ENCODE measurements around the gene ITPKA.

The ITPKA gene

GRCh38 chr15:41492597-41493204, 973 bp upstream of the ITPKA start:
- Histone ChIP-seq H3K27me3 (ENCODE audit: control insufficient read depth, insufficient read depth, low read length) (peaks cover 70% of the 10 kb centered on the region), H3K4me1 (ENCODE audit: control insufficient read depth, insufficient read depth, low read length) (peaks cover 4% of the 10 kb centered on the region), H3K9ac (ENCODE audit: low read depth, low read length) (no peak overlapping the region), H3K9me3 (ENCODE audit: control insufficient read depth, insufficient read depth, low read length) (no peaks in the 10 kb centered on the region), H3K4me3 (ENCODE audit: low read depth, low read length) (peak overlapping the region; percentile 71), H3K36me3 (ENCODE audit: control insufficient read depth, insufficient read depth, low read length) (no peaks in the 10 kb centered on the region)

DNA sequence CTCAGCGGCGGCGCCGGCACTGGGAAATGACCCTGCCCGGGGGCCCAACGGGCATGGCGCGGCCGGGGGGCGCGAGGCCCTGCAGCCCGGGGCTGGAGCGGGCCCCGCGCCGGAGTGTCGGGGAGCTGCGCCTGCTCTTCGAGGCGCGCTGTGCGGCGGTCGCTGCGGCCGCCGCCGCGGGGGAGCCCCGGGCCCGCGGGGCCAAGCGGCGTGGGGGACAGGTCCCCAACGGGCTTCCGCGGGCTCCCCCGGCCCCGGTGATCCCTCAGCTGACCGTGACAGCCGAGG, 172 bp downstream of the ITPKA start:
- no peaks in the 10 kb centered on the region for H3K36me3 ChIP-seq (ENCODE audit: control insufficient read depth, insufficient read depth, low read length)
- H3K4me1 ChIP-seq (ENCODE audit: control insufficient read depth, insufficient read depth, low read length): peaks cover 4% of the 10 kb centered on the region
- H3K4me3 ChIP-seq (ENCODE audit: low read depth, low read length): peak overlapping the region; percentile 49
- no peaks in the 10 kb centered on the region for H3K9me3 ChIP-seq (ENCODE audit: control insufficient read depth, insufficient read depth, low read length)
- no peak overlapping the region for H3K9ac ChIP-seq (ENCODE audit: low read depth, low read length)
- peaks cover 81% of the 10 kb centered on the region for H3K27me3 ChIP-seq (ENCODE audit: control insufficient read depth, insufficient read depth, low read length)

- no peaks in the 10 kb centered on the region for H3K36me3 ChIP-seq (ENCODE audit: control insufficient read depth, insufficient read depth, low read length)
- H3K27me3 ChIP-seq (ENCODE audit: control insufficient read depth, insufficient read depth, low read length): peaks cover 86% of the 10 kb centered on the region
- H3K4me3 ChIP-seq (ENCODE audit: low read depth, low read length): peak overlapping the region; percentile 49
- H3K9ac ChIP-seq (ENCODE audit: low read depth, low read length): no peak overlapping the region
- peaks cover 4% of the 10 kb centered on the region for H3K4me1 ChIP-seq (ENCODE audit: control insufficient read depth, insufficient read depth, low read length)
- no peaks in the 10 kb centered on the region for H3K9me3 ChIP-seq (ENCODE audit: control insufficient read depth, insufficient read depth, low read length)
Observed at GRCh38 chr15:41494190-41494921, 682 bp downstream of the ITPKA start.

DNA sequence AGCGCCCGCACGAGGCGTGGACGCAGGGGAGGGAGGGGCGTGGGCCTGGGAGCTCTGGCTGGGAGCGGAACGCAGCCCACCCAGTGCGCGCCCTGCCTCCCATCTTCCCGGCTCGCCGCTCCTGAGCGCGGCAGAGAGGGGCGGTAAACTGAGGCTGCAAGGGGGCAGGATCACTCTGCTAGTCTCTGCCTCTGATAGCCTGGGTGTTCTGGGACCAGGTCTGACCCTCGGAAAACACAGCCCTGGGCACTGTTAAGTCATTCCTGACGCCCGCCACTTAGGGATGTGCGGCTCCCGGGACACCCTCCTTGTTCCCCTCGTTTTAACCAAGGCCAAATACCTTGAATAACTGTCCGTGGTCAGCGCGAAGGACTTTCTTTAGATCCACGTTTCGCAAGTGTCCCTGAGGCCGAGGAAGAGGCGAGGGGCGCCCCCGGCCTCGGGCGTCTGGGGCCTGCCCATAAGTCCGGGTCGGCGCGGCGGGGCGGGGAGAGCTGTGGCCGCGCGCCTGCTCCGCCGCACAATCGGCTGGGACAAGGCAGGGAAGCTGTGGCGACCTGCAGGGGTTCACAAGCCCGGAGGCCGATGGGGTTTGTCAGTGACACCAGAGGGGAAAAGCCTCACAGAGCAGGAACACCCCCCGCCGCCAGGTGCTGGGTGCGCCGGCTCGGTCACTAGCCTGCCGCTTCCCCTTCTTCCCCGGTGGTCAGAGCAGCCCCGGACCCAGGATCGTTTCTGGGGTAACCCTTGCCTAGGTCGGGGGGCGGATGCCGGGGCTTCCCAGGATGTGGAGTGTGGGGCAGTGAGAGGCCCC, 1.5 kb downstream of the ITPKA start:
- H3K4me1 ChIP-seq (ENCODE audit: control insufficient read depth, insufficient read depth, low read length): peaks cover 4% of the 10 kb centered on the region
- H3K9ac ChIP-seq (ENCODE audit: low read depth, low read length): no peak overlapping the region
- peak overlapping the region; percentile 49 for H3K4me3 ChIP-seq (ENCODE audit: low read depth, low read length)
- no peaks in the 10 kb centered on the region for H3K9me3 ChIP-seq (ENCODE audit: control insufficient read depth, insufficient read depth, low read length)
- no peaks in the 10 kb centered on the region for H3K36me3 ChIP-seq (ENCODE audit: control insufficient read depth, insufficient read depth, low read length)
- peaks cover 94% of the 10 kb centered on the region for H3K27me3 ChIP-seq (ENCODE audit: control insufficient read depth, insufficient read depth, low read length)

GRCh38 chr15:41495736-41496599, 2.3 kb downstream of the ITPKA start:
- H3K9ac ChIP-seq (ENCODE audit: low read depth, low read length): no peak overlapping the region
- H3K4me3 ChIP-seq (ENCODE audit: low read depth, low read length): peak overlapping the region; percentile 49

DNA sequence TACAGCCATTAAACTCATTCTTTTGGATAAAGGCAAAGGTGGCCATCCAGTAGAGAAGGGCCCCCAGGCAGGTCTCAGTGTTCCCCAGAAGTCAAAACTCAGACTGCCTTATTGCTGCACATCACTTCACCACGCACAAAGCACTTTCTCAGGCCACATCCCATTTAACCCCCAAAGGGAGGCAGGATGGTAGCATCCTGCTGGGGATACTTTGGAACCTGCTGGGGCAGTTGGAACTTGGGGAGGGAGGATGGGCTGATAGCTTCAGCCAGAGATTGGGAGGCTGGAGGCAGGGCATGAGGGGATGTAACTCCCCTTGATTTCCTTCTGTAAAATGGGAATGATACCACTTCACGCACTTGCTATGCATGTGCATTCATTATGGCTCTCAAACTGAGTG, 5.0 kb downstream of the ITPKA start:
- Histone ChIP-seq H3K36me3 (ENCODE audit: control insufficient read depth, insufficient read depth, low read length) (no peaks in the 10 kb centered on the region), H3K9me3 (ENCODE audit: control insufficient read depth, insufficient read depth, low read length) (no peaks in the 10 kb centered on the region), H3K27me3 (ENCODE audit: control insufficient read depth, insufficient read depth, low read length) (peaks cover 98% of the 10 kb centered on the region), H3K4me1 (ENCODE audit: control insufficient read depth, insufficient read depth, low read length) (no peaks in the 10 kb centered on the region), H3K4me3 (ENCODE audit: low read depth, low read length) (no peak overlapping the region), H3K9ac (ENCODE audit: low read depth, low read length) (no peak overlapping the region)

More at GRCh38 chr15:41495736-41496599, 2.3 kb downstream of the ITPKA start:
- Histone ChIP-seq H3K36me3 (ENCODE audit: control insufficient read depth, insufficient read depth, low read length) (no peaks in the 10 kb centered on the region), H3K27me3 (ENCODE audit: control insufficient read depth, insufficient read depth, low read length) (peaks cover 96% of the 10 kb centered on the region), H3K9me3 (ENCODE audit: control insufficient read depth, insufficient read depth, low read length) (no peaks in the 10 kb centered on the region), H3K4me1 (ENCODE audit: control insufficient read depth, insufficient read depth, low read length) (peaks cover 4% of the 10 kb centered on the region)

DNA sequence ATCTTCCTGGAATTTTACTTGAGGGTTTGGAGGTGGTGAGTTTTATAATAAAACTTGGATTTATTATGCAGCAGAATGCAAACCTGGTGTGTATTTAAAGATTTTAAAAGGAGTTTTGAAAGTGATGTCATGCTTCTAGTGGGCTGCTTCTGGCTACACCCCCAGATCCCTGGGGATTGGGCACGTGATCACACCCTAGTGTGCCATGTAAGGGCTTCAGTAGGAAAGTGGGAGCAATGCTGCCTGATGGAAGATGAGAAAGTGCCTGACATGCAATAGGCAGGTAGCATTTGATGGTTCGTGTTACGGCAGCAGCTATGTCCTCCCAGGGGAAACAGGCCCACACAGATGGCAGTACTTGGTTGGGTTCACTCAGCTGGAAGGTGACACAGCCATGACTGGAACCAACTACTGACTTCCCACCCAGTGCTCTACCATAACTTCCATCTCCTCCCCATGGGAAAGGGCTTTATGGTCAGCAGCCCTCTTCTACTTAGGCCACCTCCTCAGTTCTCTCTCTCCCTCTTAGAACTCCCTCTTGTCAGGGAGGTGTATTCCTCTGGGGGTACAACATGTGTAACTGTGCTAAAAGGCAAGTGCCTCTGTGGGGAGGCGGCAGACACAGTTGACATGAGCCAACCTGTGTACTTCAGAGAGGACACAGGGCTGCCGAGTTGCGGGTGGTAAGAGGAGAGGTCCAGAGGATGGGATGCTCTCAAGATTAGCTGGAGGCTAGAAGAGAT, 5.6 kb downstream of the ITPKA start:
- H3K4me1 ChIP-seq (ENCODE audit: control insufficient read depth, insufficient read depth, low read length): no peaks in the 10 kb centered on the region
- H3K27me3 ChIP-seq (ENCODE audit: control insufficient read depth, insufficient read depth, low read length): peaks cover 100% of the 10 kb centered on the region
- H3K4me3 ChIP-seq (ENCODE audit: low read depth, low read length): peak overlapping the region; percentile 13
- no peaks in the 10 kb centered on the region for H3K36me3 ChIP-seq (ENCODE audit: control insufficient read depth, insufficient read depth, low read length)
- H3K9ac ChIP-seq (ENCODE audit: low read depth, low read length): no peak overlapping the region
- H3K9me3 ChIP-seq (ENCODE audit: control insufficient read depth, insufficient read depth, low read length): no peaks in the 10 kb centered on the region

GRCh38 chr15:41501191-41501917, 7.7 kb downstream of the ITPKA start:
- Histone ChIP-seq H3K27me3 (ENCODE audit: control insufficient read depth, insufficient read depth, low read length) (peaks cover 98% of the 10 kb centered on the region), H3K4me3 (ENCODE audit: low read depth, low read length) (peak overlapping the region; percentile 45), H3K9me3 (ENCODE audit: control insufficient read depth, insufficient read depth, low read length) (no peaks in the 10 kb centered on the region), H3K9ac (ENCODE audit: low read depth, low read length) (no peak overlapping the region), H3K4me1 (ENCODE audit: control insufficient read depth, insufficient read depth, low read length) (no peaks in the 10 kb centered on the region), H3K36me3 (ENCODE audit: control insufficient read depth, insufficient read depth, low read length) (no peaks in the 10 kb centered on the region)

DNA sequence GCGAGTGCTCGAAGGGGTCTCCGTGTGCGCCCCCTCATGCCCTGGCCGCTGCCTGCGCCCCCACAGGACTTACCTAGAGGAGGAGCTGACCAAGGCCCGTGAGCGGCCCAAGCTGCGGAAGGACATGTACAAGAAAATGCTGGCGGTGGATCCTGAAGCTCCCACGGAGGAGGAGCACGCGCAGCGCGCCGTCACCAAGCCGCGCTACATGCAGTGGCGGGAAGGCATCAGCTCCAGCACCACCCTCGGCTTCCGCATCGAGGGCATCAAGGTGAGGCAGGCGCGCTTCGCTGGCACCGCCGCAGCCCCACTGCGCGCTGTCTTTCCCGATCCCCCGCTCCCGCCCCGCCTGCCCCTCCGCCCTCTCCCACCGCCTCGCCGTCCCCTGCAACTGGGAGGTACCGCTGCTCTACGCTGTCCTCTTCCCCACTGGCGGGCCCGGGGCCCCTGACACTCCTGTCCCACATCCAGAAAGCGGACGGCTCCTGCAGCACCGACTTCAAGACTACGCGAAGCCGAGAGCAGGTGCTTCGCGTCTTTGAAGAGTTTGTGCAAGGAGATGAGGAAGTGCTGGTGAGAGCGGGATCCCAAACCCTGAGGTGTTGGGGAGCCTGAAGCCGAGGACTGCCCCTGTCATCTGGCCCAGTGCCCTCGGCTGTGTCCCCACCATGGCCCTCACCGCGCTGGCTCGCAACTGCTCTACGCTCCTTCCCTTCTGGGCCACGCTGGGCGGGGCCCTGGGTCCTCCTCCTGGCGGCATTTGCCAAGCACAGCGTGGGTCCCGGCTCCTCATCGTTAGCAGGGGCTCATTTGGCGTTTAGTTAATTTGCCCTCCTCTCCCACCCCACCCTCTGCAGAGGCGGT, 8.5 kb downstream of the ITPKA start:
- Histone ChIP-seq H3K27me3 (ENCODE audit: control insufficient read depth, insufficient read depth, low read length) (peaks cover 93% of the 10 kb centered on the region), H3K4me3 (ENCODE audit: low read depth, low read length) (peak overlapping the region; percentile 45), H3K9me3 (ENCODE audit: control insufficient read depth, insufficient read depth, low read length) (no peaks in the 10 kb centered on the region), H3K9ac (ENCODE audit: low read depth, low read length) (no peak overlapping the region), H3K36me3 (ENCODE audit: control insufficient read depth, insufficient read depth, low read length) (no peaks in the 10 kb centered on the region), H3K4me1 (ENCODE audit: control insufficient read depth, insufficient read depth, low read length) (no peaks in the 10 kb centered on the region)
